Activated naive CD4-positive, alpha-beta T cell treated with anti-CD3 and anti-CD28 coated beads, Interleukin-2, amount 50 U/mL, for 24 hours (primary cell): ENCODE measurements around the gene ECD.

Experiments used
- H3K27ac Mint-ChIP-seq: one replicate; pipeline ENCODE4 v1.8.0; 2021; ENCODE audit warnings: mild to moderate bottlenecking, mixed read lengths
- H3K27me3 Mint-ChIP-seq: one replicate; pipeline ENCODE4 v1.8.0; 2021; ENCODE audit warnings: mixed read lengths
- H3K36me3 Mint-ChIP-seq: one replicate; pipeline ENCODE4 v1.8.0; 2021; ENCODE audit warnings: mixed read lengths
- H3K4me1 Mint-ChIP-seq: one replicate; pipeline ENCODE4 v1.8.0; 2021; ENCODE audit warnings: mixed read lengths
- H3K4me3 Mint-ChIP-seq: one replicate; pipeline ENCODE4 v1.8.0; 2021; ENCODE audit warnings: mild to moderate bottlenecking, mixed read lengths
- H3K9me3 Mint-ChIP-seq: one replicate; pipeline ENCODE4 v1.8.0; 2021; ENCODE audit warnings: mixed read lengths

ECD gene

DNA sequence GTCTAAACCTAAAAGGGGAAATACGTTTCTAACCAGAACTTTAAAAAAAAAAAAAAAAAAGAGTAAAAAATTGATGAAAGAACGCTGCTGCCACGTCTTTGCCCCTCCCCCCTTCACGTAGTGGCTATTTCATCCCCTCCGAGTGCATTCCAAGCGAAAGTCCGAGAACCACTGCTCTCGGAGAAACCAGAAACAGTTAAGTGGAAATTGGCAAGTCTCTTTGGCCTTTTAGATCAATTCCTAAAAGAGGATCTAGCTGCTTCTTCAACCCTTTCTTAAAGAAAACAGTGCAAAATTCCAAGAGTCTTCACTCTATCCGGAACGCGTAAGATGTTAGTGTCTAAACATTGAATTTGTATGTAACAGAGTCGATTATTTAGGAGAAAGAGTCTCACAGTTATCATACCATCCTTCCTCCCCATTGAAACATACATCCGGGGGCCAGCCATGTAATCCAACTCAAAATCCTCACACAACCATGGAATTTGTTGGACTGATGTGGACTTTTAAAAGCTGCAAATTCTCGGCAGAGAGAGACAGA lies 72.3 kb downstream of the ECD start:
- H3K27me3 Mint-ChIP-seq = no peaks in the 10 kb centered on the region
- H3K4me1 Mint-ChIP-seq = peaks cover 44% of the 10 kb centered on the region
- H3K9me3 Mint-ChIP-seq = no peaks in the 10 kb centered on the region
- H3K36me3 Mint-ChIP-seq = peaks cover 1% of the 10 kb centered on the region
- peak overlapping the region; percentile 93 for H3K27ac Mint-ChIP-seq
- H3K4me3 Mint-ChIP-seq = peak overlapping the region; percentile 98

DNA sequence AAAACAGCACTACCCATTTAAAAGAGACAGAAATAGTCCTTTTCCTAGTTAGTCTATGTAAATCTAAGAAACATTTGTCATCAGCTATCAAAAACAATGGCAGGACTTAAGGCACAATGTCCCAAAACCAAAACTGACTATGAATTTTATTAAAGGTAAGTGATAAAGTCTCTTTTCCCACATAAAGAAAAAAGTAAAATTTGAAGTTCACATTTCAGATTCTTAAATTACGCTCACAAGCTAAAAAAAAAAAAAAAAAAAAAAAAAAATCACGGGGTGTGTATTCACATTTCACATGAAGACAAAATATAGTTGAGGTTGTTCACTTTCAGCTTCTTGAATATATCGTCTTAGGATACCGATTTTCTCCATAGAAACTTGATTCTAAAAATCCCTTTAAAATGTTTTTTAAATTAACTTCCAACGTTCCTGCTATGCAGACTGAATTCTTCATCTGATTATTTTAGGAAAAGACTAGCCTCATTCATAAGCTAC lies 72.8 kb downstream of the ECD start:
- H3K27me3 Mint-ChIP-seq = no peaks in the 10 kb centered on the region
- H3K27ac Mint-ChIP-seq = peak overlapping the region; percentile 93
- H3K4me3 Mint-ChIP-seq = peak overlapping the region; percentile 98
- H3K36me3 Mint-ChIP-seq = peaks cover 1% of the 10 kb centered on the region
- no peaks in the 10 kb centered on the region for H3K9me3 Mint-ChIP-seq
- peaks cover 44% of the 10 kb centered on the region for H3K4me1 Mint-ChIP-seq

DNA sequence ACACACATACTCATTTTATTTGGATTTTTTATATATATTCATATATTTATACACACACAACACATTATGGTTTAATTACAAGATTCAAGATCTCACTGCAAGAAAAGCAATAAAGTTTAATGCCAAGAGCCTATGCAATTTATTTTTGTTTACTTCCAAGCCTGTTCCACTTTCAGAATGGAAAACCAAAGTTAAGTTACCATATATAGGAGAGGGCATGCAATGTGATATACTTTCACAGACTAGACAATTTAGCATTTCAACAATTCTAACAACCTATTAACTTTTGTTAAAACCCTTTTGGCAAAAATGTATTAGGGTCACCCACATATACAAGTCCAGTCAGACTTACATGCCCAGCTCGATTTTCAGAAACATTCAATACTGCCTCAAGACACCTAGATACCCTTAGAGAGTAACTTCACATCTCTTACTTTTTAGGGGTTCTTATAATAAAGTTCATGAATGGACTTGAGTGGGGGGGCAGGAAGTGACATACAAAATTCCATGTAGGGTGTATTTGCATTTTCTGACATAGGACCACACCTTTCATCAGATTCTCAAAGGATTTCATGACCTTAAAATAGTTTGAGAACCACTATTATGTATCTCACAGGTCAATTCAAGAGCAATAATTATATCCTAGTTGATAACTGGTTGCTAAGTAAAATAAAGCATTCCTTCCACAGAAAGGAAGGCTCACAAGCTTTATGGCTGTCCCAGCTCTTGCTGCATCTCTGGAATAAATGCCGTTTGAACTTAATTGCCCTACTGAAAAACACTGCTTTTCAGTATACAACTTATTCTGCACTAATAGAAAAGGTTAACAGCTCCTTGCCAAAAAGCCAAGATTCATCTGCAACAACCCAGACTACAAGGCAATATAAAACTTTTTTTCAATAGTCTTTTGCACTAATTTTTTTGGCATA lies 73.6 kb downstream of the ECD start:
- no peaks in the 10 kb centered on the region for H3K27me3 Mint-ChIP-seq
- peaks cover 1% of the 10 kb centered on the region for H3K36me3 Mint-ChIP-seq
- H3K4me3 Mint-ChIP-seq = peak overlapping the region; percentile 98
- H3K9me3 Mint-ChIP-seq = no peaks in the 10 kb centered on the region
- no peak overlapping the region for H3K27ac Mint-ChIP-seq
- H3K4me1 Mint-ChIP-seq = peaks cover 44% of the 10 kb centered on the region

DNA sequence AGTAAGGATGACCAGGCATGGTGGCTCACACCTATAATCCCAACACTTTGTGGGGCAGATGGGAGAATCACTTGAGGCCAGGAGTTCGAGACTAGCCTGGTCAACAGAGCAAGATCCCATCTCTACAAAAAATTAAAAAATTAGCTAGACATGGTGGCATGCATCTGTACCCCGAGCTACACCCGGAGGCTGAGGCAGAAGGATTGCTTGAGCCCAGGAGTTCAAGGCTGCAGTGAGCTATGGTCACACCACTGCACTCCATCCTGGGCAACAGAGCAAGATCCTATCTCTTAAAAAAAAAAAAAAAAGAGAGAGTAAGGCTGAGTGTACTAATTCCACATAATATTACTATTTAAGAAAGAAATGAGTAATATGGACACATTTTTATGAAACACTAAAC lies 75.0 kb downstream of the ECD start:
- no peaks in the 10 kb centered on the region for H3K9me3 Mint-ChIP-seq
- no peak overlapping the region for H3K27ac Mint-ChIP-seq
- no peaks in the 10 kb centered on the region for H3K27me3 Mint-ChIP-seq
- H3K4me1 Mint-ChIP-seq = peaks cover 42% of the 10 kb centered on the region
- H3K36me3 Mint-ChIP-seq = peaks cover 1% of the 10 kb centered on the region
- peak overlapping the region; percentile 27 for H3K4me3 Mint-ChIP-seq

DNA sequence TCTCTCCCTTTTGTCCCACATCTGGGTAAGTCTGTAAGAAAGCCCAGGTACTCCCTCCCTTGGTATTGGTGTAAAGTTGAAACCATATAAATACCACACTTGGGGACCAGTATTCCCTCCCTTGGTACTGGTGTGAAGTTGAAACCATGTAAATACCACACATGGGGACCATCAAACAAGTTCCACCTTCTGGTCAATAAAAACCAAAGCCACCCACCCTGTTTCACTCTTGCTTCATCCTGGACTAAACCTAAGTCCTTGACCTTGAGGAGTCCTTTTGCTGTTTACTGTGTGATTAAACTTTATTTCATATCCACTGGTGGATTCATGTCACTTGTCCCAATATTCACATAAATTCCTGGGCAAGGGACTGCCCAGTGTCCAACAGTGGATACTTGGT lies 79.5 kb downstream of the ECD start:
- Mint-ChIP-seq H3K27me3 (no peaks in the 10 kb centered on the region), H3K4me1 (peaks cover 19% of the 10 kb centered on the region), H3K36me3 (peaks cover 1% of the 10 kb centered on the region), H3K27ac (no peak overlapping the region), H3K9me3 (no peaks in the 10 kb centered on the region), H3K4me3 (no peak overlapping the region)

DNA sequence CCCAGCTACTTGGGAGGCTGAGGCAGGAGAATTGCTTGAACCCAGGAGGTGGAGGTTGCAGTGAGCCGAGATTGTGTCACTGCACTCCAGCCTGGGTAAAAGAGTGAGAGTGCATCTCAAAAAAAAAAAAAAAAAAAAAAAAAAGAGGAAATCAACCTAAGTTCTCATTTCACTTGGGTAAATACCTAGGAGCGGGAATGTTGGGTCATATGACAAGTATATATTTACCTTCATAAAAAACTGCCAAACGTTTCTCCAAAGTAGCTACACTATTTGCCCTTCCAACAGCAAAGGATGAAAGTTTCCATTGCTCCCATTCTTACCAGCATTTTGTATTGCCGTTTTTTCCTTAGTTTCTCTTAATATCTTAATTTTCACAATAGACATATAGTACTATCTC lies 81.0 kb downstream of the ECD start:
- H3K27ac Mint-ChIP-seq = no peak overlapping the region

DNA sequence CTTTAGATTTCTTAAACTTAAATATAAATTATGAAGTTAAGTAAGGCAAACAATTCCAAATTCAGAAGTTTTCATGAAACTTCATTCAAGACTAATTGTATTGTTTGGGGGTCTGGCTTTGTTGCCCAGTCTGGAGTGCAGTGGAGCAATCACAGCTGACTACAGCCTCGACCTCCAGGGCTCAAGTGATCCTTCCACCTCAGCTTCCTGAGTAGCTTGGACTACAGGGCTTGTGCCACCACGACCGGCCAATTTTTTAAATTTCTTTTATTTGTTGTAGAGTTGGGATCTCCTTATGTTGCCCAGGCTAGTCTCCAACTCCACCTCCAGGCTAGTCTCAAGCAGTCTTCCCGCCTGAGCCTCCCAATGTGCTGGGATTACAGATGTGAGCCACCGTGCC lies 83.6 kb downstream of the ECD start:
- no peaks in the 10 kb centered on the region for H3K9me3 Mint-ChIP-seq
- H3K36me3 Mint-ChIP-seq = no peaks in the 10 kb centered on the region
- no peak overlapping the region for H3K4me3 Mint-ChIP-seq
- no peaks in the 10 kb centered on the region for H3K27me3 Mint-ChIP-seq
- peaks cover 20% of the 10 kb centered on the region for H3K4me1 Mint-ChIP-seq
- H3K27ac Mint-ChIP-seq = no peak overlapping the region

More for the DNA sequence above, 81.0 kb downstream of the ECD start:
- Mint-ChIP-seq H3K27me3 (no peaks in the 10 kb centered on the region), H3K9me3 (no peaks in the 10 kb centered on the region), H3K36me3 (peaks cover under 1% of the 10 kb centered on the region), H3K4me1 (peaks cover 21% of the 10 kb centered on the region), H3K4me3 (no peak overlapping the region)
